Activated CD4-positive, alpha-beta T cell treated with anti-CD3 and anti-CD28 coated beads, Interleukin-2, Interleukin-4, amounts not matched to agents 100 ng/mL and 50 ng/mL, durations not matched to agents 16 hours and 8 hours (primary cell): ENCODE data around the gene NEGR1.
"Not testable (repeated sequence)": the region's sequence is repeated elsewhere in the genome, so short reads cannot be mapped to it uniquely, and the experiment has no call there.

Experiments used
- DNase-seq: peaks from one replicate; pipeline ENCODE4 v3.0.0-alpha.2; 2020; ENCODE audit warnings: low spot score

Gene NEGR1

GRCh38 chr1:71940261-71940660, 342.1 kb downstream of the NEGR1 start:
- no peak for DNase-seq

- no peak for DNase-seq
Measured at GRCh38 chr1:71930511-71930910, 351.8 kb downstream of the NEGR1 start.

GRCh38 chr1:71921935-71922559, 360.3 kb downstream of the NEGR1 start:
- DNase-seq, result no peak

GRCh38 chr1:71921204-71921603, 361.1 kb downstream of the NEGR1 start:
- DNase-seq, result no peak

GRCh38 chr1:71920556-71920955, 361.8 kb downstream of the NEGR1 start:
- DNase-seq, result no peak

DNA sequence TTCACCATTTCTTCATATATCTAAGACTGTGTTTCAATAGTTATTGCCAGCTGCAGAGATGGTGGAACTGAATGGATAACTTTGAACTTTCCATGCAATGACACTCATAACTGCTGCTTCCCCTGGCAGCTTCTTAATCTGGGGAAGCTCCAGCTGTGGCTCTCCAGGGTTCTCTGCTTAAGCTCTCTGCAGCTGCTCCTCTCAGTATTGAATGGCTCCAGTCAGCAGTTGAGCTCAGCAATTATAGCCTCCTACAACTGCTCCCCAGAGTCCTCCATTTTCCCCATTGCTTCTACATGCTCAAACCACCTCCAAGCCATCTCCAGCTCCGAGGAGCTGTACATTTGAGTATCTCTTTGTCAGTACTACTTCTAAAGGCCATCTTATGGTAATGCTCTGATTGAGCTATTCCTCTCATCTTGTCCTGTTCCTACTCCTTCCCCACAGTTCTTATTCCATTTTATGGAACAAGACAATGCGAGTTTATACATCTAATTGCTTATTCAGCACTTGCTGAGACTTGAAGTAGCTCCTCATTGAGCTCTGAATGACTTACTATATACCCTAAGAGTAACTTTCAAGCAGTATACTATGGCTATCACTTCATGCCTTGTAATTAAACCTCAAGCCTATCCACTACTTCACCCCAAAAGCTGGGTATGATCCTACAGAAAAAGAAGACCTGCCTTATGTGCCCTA, 362.4 kb downstream of the NEGR1 start:
- no peak for DNase-seq

DNA sequence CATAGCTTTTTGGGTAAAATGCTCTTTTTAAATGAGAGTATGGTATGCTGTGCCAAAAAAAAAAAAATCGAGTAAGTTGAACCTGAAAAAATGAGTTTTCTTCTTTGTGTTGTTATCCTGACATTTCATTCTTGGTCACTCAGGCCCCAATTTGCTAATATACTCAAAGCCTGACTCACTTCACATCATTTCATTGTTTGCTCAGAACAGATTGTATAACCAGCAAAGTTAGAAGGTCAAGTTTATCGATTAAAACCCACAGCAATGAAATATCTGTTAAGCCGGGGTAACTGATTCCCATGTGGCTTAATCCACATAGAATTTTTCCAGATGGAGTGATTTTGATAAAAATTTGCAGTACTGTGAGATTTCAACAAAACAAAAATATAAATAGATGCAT, 363.7 kb downstream of the NEGR1 start:
- no peak for DNase-seq

DNA sequence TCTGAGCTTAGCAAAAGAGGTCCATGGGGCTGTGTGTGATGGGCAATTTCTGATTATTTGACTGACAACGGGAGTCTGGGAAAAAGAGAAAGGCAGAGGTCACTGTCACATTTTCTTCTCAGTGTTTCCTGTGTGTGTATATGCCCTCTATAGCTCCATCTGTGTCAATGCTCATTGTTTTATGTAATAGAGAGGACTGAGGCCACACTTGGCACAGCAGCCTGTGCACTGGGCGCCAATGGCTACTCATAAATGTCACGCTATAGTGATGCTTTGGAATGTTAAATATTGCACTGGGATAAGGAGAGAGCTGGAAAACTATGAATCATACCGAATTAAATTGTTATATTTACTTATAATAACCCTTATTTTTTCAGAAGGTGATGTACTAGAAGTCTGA, 365.4 kb downstream of the NEGR1 start:
- no peak for DNase-seq

GRCh38 chr1:71914626-71915025, 367.7 kb downstream of the NEGR1 start:
- no peak for DNase-seq

DNA sequence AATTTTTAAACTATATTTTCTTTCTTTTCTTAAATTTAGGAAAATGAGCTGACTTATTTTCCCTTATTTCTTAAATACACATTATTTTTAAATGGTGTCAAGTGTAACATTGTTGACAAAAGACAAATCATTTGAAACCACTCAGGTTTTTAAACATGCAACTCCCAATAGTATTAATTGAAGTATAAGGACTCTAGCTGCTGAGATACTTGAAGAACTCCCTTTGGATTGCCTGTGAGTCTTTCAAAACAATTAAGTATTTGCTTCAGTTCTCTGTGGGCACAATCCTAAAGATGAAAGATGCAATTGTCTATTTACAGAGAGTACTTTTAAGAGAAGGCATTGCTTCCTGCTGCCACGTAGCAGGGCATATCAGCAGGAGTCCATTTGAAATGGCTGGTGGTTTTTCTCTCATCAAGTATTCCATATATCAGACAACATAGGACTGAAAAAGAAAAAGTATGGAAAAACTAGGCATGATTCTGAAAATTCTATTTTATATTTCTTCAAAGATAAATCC, 373.4 kb downstream of the NEGR1 start:
- DNase-seq, result no peak

DNA sequence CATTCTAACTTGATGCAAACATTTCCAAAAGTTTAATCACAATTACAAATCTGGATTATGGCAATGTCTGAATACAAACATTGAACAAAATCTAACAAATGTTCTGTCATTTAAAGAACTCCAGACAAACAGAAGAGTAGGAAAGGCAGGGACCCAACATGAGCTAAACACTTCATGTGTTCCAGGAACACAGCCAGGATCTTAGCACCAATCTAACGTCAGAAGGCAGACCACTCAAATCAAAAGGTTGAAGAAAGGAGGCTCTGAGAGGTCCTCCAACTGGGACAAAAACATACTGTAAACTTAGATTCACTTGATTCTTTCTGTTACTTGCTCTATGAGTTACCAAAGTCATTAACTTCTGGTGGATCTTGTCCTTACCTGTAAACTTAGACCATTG, 374.0 kb downstream of the NEGR1 start:
- DNase-seq, result no peak

- DNase-seq, result no peak
Measured at GRCh38 chr1:71899881-71900280, 382.5 kb downstream of the NEGR1 start.

DNA sequence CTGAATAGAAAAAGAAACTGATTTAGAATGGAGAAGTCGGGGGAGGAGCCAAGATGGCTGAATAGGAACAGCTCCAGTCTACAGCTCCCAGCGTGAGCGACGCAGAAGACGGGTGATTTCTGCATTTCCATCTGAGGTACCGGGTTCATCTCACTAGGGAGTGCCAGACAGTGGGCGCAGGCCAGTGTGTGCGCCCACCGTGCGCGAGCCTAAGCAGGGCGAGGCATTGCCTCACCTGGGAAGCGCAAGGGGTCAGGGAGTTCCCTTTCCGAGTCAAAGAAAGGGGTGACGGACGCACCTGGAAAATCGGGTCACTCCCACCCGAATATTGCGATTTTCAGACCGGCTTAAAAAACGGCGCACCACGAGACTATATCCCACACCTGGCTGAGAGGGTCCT, 394.2 kb downstream of the NEGR1 start:
- not testable (repeated sequence) for DNase-seq

- no peak for DNase-seq
Measured at GRCh38 chr1:71885171-71885570, 397.2 kb downstream of the NEGR1 start.

DNA sequence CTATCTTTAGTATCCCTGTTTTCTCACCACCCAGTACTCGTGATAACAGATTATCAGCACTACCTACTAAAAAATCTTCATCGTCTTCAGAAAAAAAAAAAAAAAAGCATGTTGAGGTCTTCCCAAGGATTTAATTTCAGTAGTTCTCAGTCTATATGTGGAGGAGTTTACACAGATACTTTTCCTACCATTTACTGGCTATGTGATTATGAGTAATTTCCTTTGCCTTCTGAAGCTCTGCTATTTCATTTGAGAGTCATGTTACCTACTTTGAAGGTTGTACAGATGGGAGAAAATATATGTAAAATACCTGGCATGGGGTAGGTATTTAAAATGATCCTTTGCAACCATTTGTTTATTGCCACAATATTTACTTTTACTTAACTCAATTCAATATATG, 399.7 kb downstream of the NEGR1 start:
- no peak for DNase-seq

GRCh38 chr1:71882226-71882625, 400.1 kb downstream of the NEGR1 start:
- DNase-seq, result no peak

GRCh38 chr1:71881611-71882010, 400.7 kb downstream of the NEGR1 start:
- no peak for DNase-seq

DNA sequence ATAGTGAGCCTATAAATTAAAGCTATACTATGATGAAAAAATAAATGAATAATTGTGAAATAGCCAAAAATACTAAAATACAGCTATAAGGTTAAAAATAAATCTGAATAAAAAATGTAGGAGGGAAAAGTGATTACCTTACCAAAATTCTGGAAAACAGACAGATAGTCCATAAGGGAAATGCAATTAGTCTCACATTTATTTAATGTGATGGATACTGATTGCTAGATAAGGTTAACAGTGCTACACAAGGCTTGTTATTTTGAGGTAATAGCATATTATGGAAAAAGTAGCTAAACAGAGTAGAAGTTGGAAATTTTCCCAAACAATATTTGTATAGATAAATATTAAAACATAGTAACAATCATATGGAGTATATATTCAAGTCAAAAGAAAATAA, 413.0 kb downstream of the NEGR1 start:
- no peak for DNase-seq

GRCh38 chr1:71862756-71863155, 419.6 kb downstream of the NEGR1 start:
- DNase-seq, result no peak

DNA sequence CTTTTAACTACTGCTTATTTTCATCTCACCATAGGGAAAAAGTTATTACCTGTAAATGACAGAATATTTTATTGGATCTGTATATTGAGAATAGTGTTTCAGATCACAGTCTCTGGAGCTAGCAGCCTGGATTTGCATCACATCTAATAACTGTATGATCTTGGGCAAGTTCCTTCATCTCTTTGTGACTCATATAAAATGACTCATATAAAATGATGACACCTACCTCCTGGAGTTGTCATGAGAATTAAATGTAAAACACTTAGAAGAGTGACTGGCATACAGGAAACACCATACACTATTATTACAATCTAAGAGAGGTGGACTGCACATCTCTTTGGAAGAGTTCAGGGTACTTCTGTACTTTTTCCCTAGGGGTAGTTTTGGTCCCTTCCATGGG, 421.3 kb downstream of the NEGR1 start:
- DNase-seq, result no peak

- no peak for DNase-seq
Measured at GRCh38 chr1:71859806-71860205, 422.5 kb downstream of the NEGR1 start.

DNA sequence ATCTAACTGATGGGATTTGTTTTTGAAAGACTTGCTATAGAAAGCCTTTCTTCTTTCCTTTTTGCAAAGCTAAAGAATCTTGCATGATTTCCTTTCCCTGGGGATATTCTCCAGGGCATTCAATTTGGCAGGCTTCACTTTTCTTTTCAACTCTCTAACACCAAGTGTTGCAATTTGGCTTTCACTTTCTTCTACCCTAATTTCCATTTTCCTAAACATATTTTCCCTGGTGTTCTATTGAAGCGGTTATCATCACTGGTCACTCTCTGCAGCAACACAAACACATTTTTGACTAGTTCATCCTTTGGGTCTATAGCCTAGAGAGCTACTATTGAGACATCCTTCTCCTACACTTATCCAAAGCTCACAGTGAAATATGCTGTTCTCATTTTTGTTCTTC, 424.5 kb downstream of the NEGR1 start:
- no peak for DNase-seq

GRCh38 chr1:71853360-71853759, 429.0 kb downstream of the NEGR1 start:
- no peak for DNase-seq

- DNase-seq, result no peak
Measured at GRCh38 chr1:71850936-71851335, 431.4 kb downstream of the NEGR1 start.
